Activated T-helper 17 cell treated with anti-CD3 and anti-CD28 coated beads, Interleukin-2, amount 50 U/mL, for 72 hours (primary cell): ENCODE data around the gene RGS5. TPM values are rescaled to one million over a fixed set of nuclear protein-coding genes. Genes with fewer than 3 reads are reported as not detected.
"Not testable (repeated sequence)": the region's sequence is repeated elsewhere in the genome, so short reads cannot be mapped to it uniquely, and the experiment has no call there.

ENCODE experiments used
- ATAC-seq: fragments of 150-1000 bp; cut with Tn5 transposase; replicated peaks from 2 replicates; pipeline ENCODE4 v1.10.0; 2021; ENCODE audit warnings: mild to moderate bottlenecking, moderate library complexity
- H3K27ac Mint-ChIP-seq: one replicate; pipeline ENCODE4 v1.8.0; 2022; ENCODE audit warnings: mixed read lengths
- H3K27me3 Mint-ChIP-seq: one replicate; pipeline ENCODE4 v1.8.0; 2022; ENCODE audit warnings: mixed read lengths
- H3K36me3 Mint-ChIP-seq: one replicate; pipeline ENCODE4 v1.8.0; 2022; ENCODE audit warnings: low read depth, mild to moderate bottlenecking, mixed read lengths
- H3K4me1 Mint-ChIP-seq: one replicate; pipeline ENCODE4 v1.8.0; 2022; ENCODE audit warnings: mixed read lengths
- H3K4me3 Mint-ChIP-seq: one replicate; pipeline ENCODE4 v1.8.0; 2022; ENCODE audit warnings: mild to moderate bottlenecking, mixed read lengths
- H3K9me3 Mint-ChIP-seq: one replicate; pipeline ENCODE4 v1.8.0; 2022; ENCODE audit warnings: mixed read lengths
- total RNA-seq, 2 donors: library from RNA; stranded (reverse); gene quantifications; one replicate each; pipeline ENCODE4 v1.2.3, GENCODE V29; 2022

Gene RGS5
- 1 to 10 TPM; 1.1 to 1.6 TPM for total RNA-seq

GRCh38 chr1:163202833-163203451 lies at the start of gene RGS5:
Gene RGS5, minus strand, starts transcription at chr1:163202916. Its CDS starts 81 bp downstream, at chr1:163202835.
- Mint-ChIP-seq H3K27me3 (no peaks in the 10 kb centered on the region), H3K36me3 (no peaks in the 10 kb centered on the region), H3K27ac (no peak within 1 kb of the TSS), H3K4me1 (no peaks in the 10 kb centered on the region), H3K9me3 (no peaks in the 10 kb centered on the region), H3K4me3 (no peak within 1 kb of the TSS)
- ATAC-seq, result no peak

GRCh38 chr1:163250382-163250974 lies 47.8 kb upstream of the RGS5 start:
- Mint-ChIP-seq H3K36me3 (no peaks in the 10 kb centered on the region), H3K27ac (no peak overlapping the region), H3K27me3 (no peaks in the 10 kb centered on the region), H3K4me3 (no peak overlapping the region), H3K9me3 (peaks cover 4% of the 10 kb centered on the region), H3K4me1 (no peaks in the 10 kb centered on the region)
- ATAC-seq, result no peak

- H3K9me3 Mint-ChIP-seq, result peaks cover 4% of the 10 kb centered on the region
- ATAC-seq, result no peak
These were observed 45.3 kb upstream of the RGS5 start for GRCh38 chr1:163248064-163248463.

GRCh38 chr1:163244648-163245047 lies 41.9 kb upstream of the RGS5 start:
- not testable (repeated sequence) for H3K36me3 Mint-ChIP-seq, H3K27me3 Mint-ChIP-seq, H3K4me1 Mint-ChIP-seq, H3K27ac Mint-ChIP-seq, H3K9me3 Mint-ChIP-seq, ATAC-seq, H3K4me3 Mint-ChIP-seq

More at GRCh38 chr1:163248064-163248463, 45.3 kb upstream of the RGS5 start:
- H3K4me1 Mint-ChIP-seq, result no peaks in the 10 kb centered on the region
- no peaks in the 10 kb centered on the region for H3K36me3 Mint-ChIP-seq
- H3K27me3 Mint-ChIP-seq, result no peaks in the 10 kb centered on the region
- H3K27ac Mint-ChIP-seq, result no peak overlapping the region
- H3K4me3 Mint-ChIP-seq, result no peak overlapping the region

- no peak overlapping the region for H3K27ac Mint-ChIP-seq
- peaks cover 4% of the 10 kb centered on the region for H3K9me3 Mint-ChIP-seq
- H3K36me3 Mint-ChIP-seq, result no peaks in the 10 kb centered on the region
- no peak overlapping the region for H3K4me3 Mint-ChIP-seq
- no peak for ATAC-seq
- no peaks in the 10 kb centered on the region for H3K4me1 Mint-ChIP-seq
- no peaks in the 10 kb centered on the region for H3K27me3 Mint-ChIP-seq
These were observed 39.0 kb upstream of the RGS5 start for GRCh38 chr1:163241746-163242145.

GRCh38 chr1:163240705-163241104 lies 38.0 kb upstream of the RGS5 start:
- peaks cover 4% of the 10 kb centered on the region for H3K9me3 Mint-ChIP-seq
- no peak overlapping the region for H3K27ac Mint-ChIP-seq
- no peaks in the 10 kb centered on the region for H3K36me3 Mint-ChIP-seq
- no peaks in the 10 kb centered on the region for H3K4me1 Mint-ChIP-seq
- H3K27me3 Mint-ChIP-seq, result no peaks in the 10 kb centered on the region
- no peak for ATAC-seq
- H3K4me3 Mint-ChIP-seq, result no peak overlapping the region

GRCh38 chr1:163233643-163234042 lies 30.9 kb upstream of the RGS5 start:
- not testable (repeated sequence) for H3K4me3 Mint-ChIP-seq, H3K9me3 Mint-ChIP-seq, H3K36me3 Mint-ChIP-seq, ATAC-seq, H3K27me3 Mint-ChIP-seq, H3K27ac Mint-ChIP-seq, H3K4me1 Mint-ChIP-seq

GRCh38 chr1:163231385-163231784 lies 28.7 kb upstream of the RGS5 start:
- H3K27ac Mint-ChIP-seq, result no peak overlapping the region
- H3K4me1 Mint-ChIP-seq, result no peaks in the 10 kb centered on the region
- ATAC-seq, result no peak
- no peaks in the 10 kb centered on the region for H3K36me3 Mint-ChIP-seq
- no peaks in the 10 kb centered on the region for H3K27me3 Mint-ChIP-seq
- no peak overlapping the region for H3K4me3 Mint-ChIP-seq
- H3K9me3 Mint-ChIP-seq, result no peaks in the 10 kb centered on the region

GRCh38 chr1:163230827-163231226 lies 28.1 kb upstream of the RGS5 start:
- Mint-ChIP-seq H3K36me3 (no peaks in the 10 kb centered on the region), H3K27ac (no peak overlapping the region), H3K9me3 (no peaks in the 10 kb centered on the region), H3K4me3 (no peak overlapping the region), H3K4me1 (no peaks in the 10 kb centered on the region), H3K27me3 (no peaks in the 10 kb centered on the region)
- no peak for ATAC-seq

GRCh38 chr1:163228271-163228670 lies 25.6 kb upstream of the RGS5 start:
- H3K36me3 Mint-ChIP-seq, H3K9me3 Mint-ChIP-seq, H3K4me3 Mint-ChIP-seq, H3K27ac Mint-ChIP-seq, H3K27me3 Mint-ChIP-seq, H3K4me1 Mint-ChIP-seq, ATAC-seq: not testable (repeated sequence)

- no peaks in the 10 kb centered on the region for H3K36me3 Mint-ChIP-seq
- no peak overlapping the region for H3K27ac Mint-ChIP-seq
- no peak for ATAC-seq
- peaks cover 5% of the 10 kb centered on the region for H3K9me3 Mint-ChIP-seq
- no peaks in the 10 kb centered on the region for H3K4me1 Mint-ChIP-seq
- no peaks in the 10 kb centered on the region for H3K27me3 Mint-ChIP-seq
- no peak overlapping the region for H3K4me3 Mint-ChIP-seq
These were observed 24.4 kb upstream of the RGS5 start for GRCh38 chr1:163227126-163227525.

GRCh38 chr1:163213626-163214025 lies 10.9 kb upstream of the RGS5 start:
- no peak overlapping the region for H3K4me3 Mint-ChIP-seq
- H3K27ac Mint-ChIP-seq, result no peak overlapping the region
- no peaks in the 10 kb centered on the region for H3K9me3 Mint-ChIP-seq
- ATAC-seq, result no peak
- no peaks in the 10 kb centered on the region for H3K36me3 Mint-ChIP-seq
- peaks cover 9% of the 10 kb centered on the region for H3K27me3 Mint-ChIP-seq
- H3K4me1 Mint-ChIP-seq, result no peaks in the 10 kb centered on the region

- Mint-ChIP-seq H3K27ac (no peak overlapping the region), H3K4me1 (no peaks in the 10 kb centered on the region), H3K36me3 (no peaks in the 10 kb centered on the region), H3K27me3 (peaks cover 9% of the 10 kb centered on the region), H3K4me3 (no peak overlapping the region), H3K9me3 (no peaks in the 10 kb centered on the region)
- ATAC-seq, result no peak
These were observed 9.0 kb upstream of the RGS5 start for GRCh38 chr1:163211667-163212066.

- Mint-ChIP-seq H3K27ac (no peak overlapping the region), H3K9me3 (no peaks in the 10 kb centered on the region), H3K36me3 (no peaks in the 10 kb centered on the region), H3K4me1 (no peaks in the 10 kb centered on the region), H3K4me3 (no peak overlapping the region), H3K27me3 (no peaks in the 10 kb centered on the region)
- no peak for ATAC-seq
These were observed 2.8 kb upstream of the RGS5 start for GRCh38 chr1:163205513-163205912.

- no peaks in the 10 kb centered on the region for H3K36me3 Mint-ChIP-seq
- no peak overlapping the region for H3K4me3 Mint-ChIP-seq
- no peak for ATAC-seq
- H3K27ac Mint-ChIP-seq, result no peak overlapping the region
- H3K4me1 Mint-ChIP-seq, result no peaks in the 10 kb centered on the region
- no peaks in the 10 kb centered on the region for H3K27me3 Mint-ChIP-seq
- no peaks in the 10 kb centered on the region for H3K9me3 Mint-ChIP-seq
These were observed 845 bp upstream of the RGS5 start for GRCh38 chr1:163203561-163203960.

GRCh38 chr1:163201906-163202305 lies 810 bp downstream of the RGS5 start:
- no peaks in the 10 kb centered on the region for H3K27me3 Mint-ChIP-seq
- no peak overlapping the region for H3K4me3 Mint-ChIP-seq
- ATAC-seq, result no peak
- H3K36me3 Mint-ChIP-seq, result no peaks in the 10 kb centered on the region
- H3K4me1 Mint-ChIP-seq, result no peaks in the 10 kb centered on the region
- H3K9me3 Mint-ChIP-seq, result no peaks in the 10 kb centered on the region
- H3K27ac Mint-ChIP-seq, result no peak overlapping the region
